T-helper 1 cell (primary cell): Measurements from ENCODE around the gene ATP6V1D.
"Not testable (repeated sequence)": the region's sequence is repeated elsewhere in the genome, so short reads cannot be mapped to it uniquely, and the experiment has no call there.

Source experiments
- DNase-seq, 5 donors: peaks; one replicate each; pipeline ENCODE4 v3.0.0-alpha.2; 2012 to 2020

The ATP6V1D gene

DNA sequence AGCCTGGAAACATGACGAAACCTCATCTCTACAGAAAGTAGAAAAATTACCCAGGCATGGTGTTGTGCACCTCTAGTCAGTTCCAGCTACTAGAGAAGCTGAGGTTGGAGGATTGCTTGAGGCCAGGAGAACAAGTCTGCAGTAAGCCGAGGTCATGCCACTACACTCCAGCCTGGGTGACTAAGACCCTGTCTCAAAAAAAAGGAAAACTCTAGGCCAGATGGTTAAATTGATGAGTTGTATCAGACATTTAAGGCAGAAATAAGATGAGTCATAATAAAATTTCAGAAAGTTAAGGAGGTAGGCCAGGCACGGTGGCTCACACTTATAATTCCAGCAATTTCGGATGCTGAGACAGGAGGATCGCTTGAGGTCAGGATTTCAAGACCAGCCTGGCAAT is 11.2 kb upstream of the ATP6V1D start:
- DNase-seq, result no peak

DNA sequence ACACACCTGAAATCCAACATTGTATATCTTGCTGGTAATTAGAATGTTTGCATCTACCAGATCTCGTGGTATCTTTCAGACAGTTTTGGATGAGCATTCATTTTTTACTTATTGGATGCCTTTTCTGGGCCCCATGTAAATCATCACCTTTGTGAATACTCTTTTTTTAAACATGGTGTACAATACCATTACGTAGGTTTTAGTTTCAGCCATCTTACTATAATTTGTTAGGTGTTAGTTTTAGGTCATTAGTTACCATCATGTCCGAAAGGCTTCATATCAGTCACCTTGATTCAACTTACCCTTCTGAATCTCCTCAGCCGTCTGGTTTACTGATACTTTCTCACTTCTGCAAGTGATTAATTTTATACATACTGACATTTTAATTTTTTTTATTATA is 5.9 kb upstream of the ATP6V1D start:
- no peak for DNase-seq

- no peak for DNase-seq
Observed at GRCh38 chr14:67360470-67361206, 1.0 kb upstream of the ATP6V1D start.

GRCh38 chr14:67358924-67359774 is 455 bp downstream of the ATP6V1D start:
- no peak for DNase-seq

- no peak for DNase-seq
Observed at GRCh38 chr14:67357969-67358354, 1.6 kb downstream of the ATP6V1D start.

- no peak for DNase-seq
Observed at GRCh38 chr14:67357186-67357968, 2.2 kb downstream of the ATP6V1D start.

GRCh38 chr14:67352055-67352454 is 7.5 kb downstream of the ATP6V1D start:
- no peak for DNase-seq

GRCh38 chr14:67345583-67345982 is 14.0 kb downstream of the ATP6V1D start:
- DNase-seq, result no peak

GRCh38 chr14:67343601-67344230 is 15.9 kb downstream of the ATP6V1D start:
- no peak for DNase-seq

DNA sequence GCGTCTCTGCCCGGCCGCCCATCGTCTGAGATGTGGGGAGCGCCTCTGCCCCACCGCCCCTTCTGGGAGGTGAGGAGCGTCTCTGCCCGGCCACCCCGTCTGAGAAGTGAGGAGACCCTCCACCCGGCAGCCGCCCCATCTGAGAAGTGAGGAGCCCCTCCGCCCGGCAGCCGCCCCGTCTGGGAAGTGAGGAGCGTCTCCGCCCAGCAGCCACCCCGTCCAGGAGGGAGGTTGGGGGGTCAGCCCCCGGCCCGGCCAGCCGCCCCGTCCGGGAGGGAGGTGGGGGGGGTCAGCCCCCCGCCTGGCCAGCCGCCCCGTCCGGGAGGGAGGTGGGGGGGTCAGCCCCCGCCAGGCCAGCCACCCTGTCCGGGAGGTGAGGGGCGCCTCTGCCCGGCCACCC is 18.4 kb downstream of the ATP6V1D start:
- not testable (repeated sequence) for DNase-seq

DNA sequence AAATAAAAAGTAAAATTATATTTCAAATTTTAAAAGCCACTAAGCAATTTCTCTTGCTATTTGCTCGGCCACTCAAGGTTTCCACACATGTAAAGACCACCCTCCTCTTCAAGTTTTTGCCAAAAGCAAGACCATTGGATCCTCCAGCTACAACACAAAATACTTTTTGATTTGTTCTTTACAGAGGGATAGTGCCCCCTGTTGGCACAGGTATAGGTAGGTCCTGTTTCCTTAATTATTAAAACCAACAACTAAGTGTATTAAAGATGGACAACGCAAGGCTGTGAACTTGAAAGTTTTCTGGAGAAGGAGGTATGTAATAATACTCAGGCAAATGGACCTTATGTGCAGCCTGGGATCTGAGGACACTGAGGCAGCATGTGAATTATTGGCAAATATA is 23.8 kb downstream of the ATP6V1D start:
- peak in 1 of 5 donors; percentile 10 for DNase-seq

DNA sequence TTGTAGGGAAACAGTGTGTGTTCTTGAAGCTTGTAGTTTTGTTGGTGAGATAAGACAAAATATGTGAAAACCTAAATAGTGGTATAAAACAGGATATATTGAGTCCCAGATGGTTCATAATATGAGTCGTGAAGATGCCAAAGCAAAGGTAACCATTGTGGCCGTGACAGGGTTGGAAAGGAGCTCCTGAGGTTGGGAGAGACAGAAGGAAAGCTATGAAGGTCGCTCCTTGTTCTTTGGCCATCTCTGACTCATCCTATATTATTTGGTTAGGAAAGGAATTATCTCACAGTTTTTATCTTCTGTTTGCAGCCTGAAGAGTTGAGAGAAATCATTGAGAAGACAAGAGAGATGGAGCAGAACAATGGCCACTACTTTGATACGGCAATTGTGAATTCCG is 27.1 kb downstream of the ATP6V1D start:
- no peak for DNase-seq

GRCh38 chr14:67331368-67332125 is 28.1 kb downstream of the ATP6V1D start:
- no peak for DNase-seq

DNA sequence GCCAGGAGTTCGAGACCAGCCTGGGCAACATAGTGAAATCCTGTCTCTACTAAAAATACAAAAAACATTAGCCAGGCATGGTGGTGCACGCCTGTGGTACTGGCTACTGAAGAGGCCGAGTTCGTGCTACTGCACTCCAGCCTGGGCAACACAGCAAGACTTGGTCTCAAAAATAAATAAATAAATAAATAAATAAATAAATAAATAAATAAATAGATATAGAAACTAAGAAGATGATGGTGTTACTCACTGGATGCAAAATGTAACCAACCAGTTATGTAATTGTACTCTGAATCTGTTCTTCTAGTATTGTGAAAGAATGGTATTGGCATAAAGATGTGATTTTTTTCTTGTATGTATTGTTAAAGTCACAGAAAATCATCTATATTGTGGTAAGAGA is 29.9 kb downstream of the ATP6V1D start:
- not testable (repeated sequence) for DNase-seq

DNA sequence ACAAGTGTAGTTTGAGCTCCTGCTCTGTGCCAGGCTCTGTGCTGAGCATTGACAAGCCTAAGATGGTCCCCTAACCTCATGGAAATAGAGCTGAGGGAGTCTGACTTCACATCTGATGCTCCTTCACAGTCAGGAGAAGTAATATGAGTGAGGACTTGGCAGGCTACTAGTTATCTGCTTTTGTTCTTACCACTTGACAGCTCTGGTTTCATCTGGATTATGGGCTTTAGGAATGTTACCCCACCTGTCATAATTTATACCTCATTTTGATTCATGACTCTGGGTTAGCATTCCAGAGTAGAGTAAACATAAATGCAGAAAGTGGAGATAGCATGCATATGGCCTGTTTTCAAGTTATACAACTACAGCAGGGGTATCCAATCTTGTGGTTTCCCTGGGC is 40.5 kb downstream of the ATP6V1D start:
- no peak for DNase-seq

GRCh38 chr14:67317822-67318221 is 41.8 kb downstream of the ATP6V1D start:
- DNase-seq, result no peak

- DNase-seq, result no peak
Observed at GRCh38 chr14:67313153-67313552, 46.5 kb downstream of the ATP6V1D start.

DNA sequence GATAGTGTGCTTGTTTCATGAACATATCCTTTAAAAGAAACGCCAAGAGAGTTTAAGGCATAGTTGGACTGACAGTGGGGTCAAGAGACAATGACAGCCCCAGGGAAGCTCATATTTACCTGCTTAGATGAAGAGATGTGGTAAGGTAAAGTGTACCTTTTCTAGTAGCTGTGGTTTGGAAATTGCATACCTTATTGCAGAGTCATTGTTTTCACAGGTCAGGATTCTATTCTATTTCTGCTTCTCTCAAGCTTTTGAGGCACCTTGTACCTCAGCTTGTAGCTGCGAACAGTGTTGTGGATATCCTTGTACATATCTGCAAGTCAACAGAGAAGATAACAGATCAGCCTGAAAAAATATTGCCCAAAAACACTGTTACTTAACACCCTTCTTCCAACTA is 47.7 kb downstream of the ATP6V1D start:
- no peak for DNase-seq
